Body of pancreas (tissue), 4 donors: Measurements from ENCODE around the gene KIAA1614. TPM values are rescaled to one million over a fixed set of nuclear protein-coding genes. Genes with fewer than 3 reads are reported as not detected.

Experiments used
- ATAC-seq: fragments of 150-250 bp; one replicate; pipeline ENCODE4 v1.9.1; 2016
- DNase-seq, 4 donors: peaks; one replicate each; pipeline ENCODE4 v3.0.0-alpha.2; 2019
- H3K27ac ChIP-seq, 4 donors: fragments of 200-600 bp; sonication (generic); 1 replicate in 3 of 4; 2 replicates in 1 of 4; pipeline versions ENCODE4 v1.5.1 to v1.6.1; 2016 to 2019; ENCODE audit warnings: mild to moderate bottlenecking in 1 of 4, mixed read lengths in 1 of 4, moderate library complexity in 1 of 4
- H3K27me3 ChIP-seq, 2 donors: fragments of 200-600 bp; sonication (generic); one replicate each; pipeline ENCODE4 v1.6.0; 2016; ENCODE audit warnings: mild to moderate bottlenecking in 1 of 2
- H3K36me3 ChIP-seq, 2 donors: fragments of 200-600 bp; sonication (generic); replicated peaks in 1 of 2; 2 replicates each; pipeline ENCODE4 v1.5.1; 2016; ENCODE audit warnings: low read depth in 2 of 2; ENCODE audit not compliant: insufficient read depth in 1 of 2
- H3K4me1 ChIP-seq: fragments of 200-600 bp; sonication (generic); one replicate; pipeline ENCODE4 v1.6.0; 2016
- H3K4me3 ChIP-seq, 2 donors: fragments of 200-600 bp; sonication (generic); 1 replicate in 1 of 2; 2 replicates in 1 of 2; pipeline ENCODE4 v1.5.1; 2016 to 2019
- H3K9me3 ChIP-seq, 3 donors: fragments of 200-600 bp; sonication (generic); 1 replicate in 2 of 3; 2 replicates in 1 of 3; pipeline ENCODE4 v1.5.1; 2016
- POLR2A ChIP-seq, 3 donors: fragments of 450-650 bp; IDR thresholded peaks; one replicate each; pipeline ENCODE4 v1.6.1; 2016; ENCODE audit warnings: antibody characterized with exemption in 3 of 3, mild to moderate bottlenecking in 2 of 3
- WGBS, 2 donors: methylation state at CpG; one replicate each; pipeline ENCODE4 v1.1.5; 2017; 5-methylcytosine and 5-hydroxymethylcytosine counted together
- intact Hi-C: fragments of 100-400 bp; cut with DNase I; formaldehyde crosslinking; loops from one replicate; pipeline ENCODE4 v1.15.1; 2023
- total RNA-seq, 2 donors: library from RNA; depleted of rRNA; stranded (reverse); fragments of >200 nt; gene quantifications; one replicate each; pipeline ENCODE4 v1.1.0, GENCODE V29; 2016
- TF ChIP-seq, protein P1 (sequence below), 7 experiments: fragments of 450-650 bp in 4 of 7; fragments of 200-600 bp in 3 of 7; sonication (generic) in 3 of 7; IDR thresholded peaks; one replicate each; pipeline ENCODE4 v1.5.1; 2016 to 2019; ENCODE audit warnings: antibody characterized with exemption in 7 of 7

The KIAA1614 gene
- total RNA-seq, 2 donors from 2014 or later = 0.52 to 4.3 TPM

DNA sequence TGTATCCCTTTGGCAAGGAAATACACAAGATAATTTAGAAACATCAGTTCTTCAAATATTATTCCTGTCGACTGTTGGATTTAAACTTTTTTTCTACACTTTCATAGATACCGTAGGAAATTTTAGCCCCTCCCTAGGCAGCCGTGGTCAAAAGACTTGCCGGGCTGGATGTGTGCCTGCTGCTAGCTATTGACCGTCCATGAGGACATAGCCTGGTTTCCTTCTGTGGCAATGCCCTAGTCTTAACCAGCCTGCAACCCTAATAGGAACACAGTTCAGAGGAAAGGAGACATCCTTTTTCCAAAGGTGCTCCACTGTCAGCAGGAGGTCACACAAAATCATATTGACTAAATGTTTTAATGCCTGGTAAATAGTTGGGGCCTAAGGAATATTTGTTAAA, 20.4 kb upstream of the KIAA1614 start:
- Histone ChIP-seq H3K9me3 (no peaks in the 10 kb centered on the region), H3K27ac (no peak overlapping the region), H3K36me3 (no peaks in the 10 kb centered on the region), H3K4me3 (no peak overlapping the region), H3K4me1 (peaks cover under 1% of the 10 kb centered on the region), H3K27me3 (no peaks in the 10 kb centered on the region)
- intact Hi-C loops = loop anchor here (10.0 kb wide), 1 partner anchor 253 kb away; no protein-coding TSS in a partner anchor
- DNase-seq = no peak
- ATAC-seq = no peak
- 71 to 80% methylated on average over 5 of the region's 5 CpGs for WGBS, 2 donors
- TF ChIP-seq, protein P1, sequence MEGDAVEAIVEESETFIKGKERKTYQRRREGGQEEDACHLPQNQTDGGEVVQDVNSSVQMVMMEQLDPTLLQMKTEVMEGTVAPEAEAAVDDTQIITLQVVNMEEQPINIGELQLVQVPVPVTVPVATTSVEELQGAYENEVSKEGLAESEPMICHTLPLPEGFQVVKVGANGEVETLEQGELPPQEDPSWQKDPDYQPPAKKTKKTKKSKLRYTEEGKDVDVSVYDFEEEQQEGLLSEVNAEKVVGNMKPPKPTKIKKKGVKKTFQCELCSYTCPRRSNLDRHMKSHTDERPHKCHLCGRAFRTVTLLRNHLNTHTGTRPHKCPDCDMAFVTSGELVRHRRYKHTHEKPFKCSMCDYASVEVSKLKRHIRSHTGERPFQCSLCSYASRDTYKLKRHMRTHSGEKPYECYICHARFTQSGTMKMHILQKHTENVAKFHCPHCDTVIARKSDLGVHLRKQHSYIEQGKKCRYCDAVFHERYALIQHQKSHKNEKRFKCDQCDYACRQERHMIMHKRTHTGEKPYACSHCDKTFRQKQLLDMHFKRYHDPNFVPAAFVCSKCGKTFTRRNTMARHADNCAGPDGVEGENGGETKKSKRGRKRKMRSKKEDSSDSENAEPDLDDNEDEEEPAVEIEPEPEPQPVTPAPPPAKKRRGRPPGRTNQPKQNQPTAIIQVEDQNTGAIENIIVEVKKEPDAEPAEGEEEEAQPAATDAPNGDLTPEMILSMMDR (IDR thresholded peaks at IDR 0.05) = no peak

DNA sequence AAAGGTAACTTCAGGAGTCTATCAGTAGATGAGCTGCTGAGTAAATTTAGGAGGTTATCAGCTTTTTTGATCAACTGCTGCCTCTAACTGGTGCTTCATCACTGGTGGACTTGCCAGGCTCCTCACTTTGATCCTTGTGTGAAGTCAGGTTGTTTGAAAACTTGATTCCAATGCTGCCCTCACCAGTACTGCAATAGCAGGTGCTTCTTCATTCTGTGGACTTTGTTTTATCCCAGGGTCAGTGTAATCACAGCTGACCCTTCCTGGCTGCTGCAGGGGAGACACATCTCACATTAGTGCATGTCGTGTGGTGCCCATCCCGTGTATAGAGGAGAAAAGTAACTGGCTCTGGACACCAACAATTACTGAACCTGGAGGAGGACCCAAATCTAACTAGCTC, 20.0 kb upstream of the KIAA1614 start:
- TF ChIP-seq, protein P1 (IDR thresholded peaks at IDR 0.05) = no peak
- TF ChIP-seq POLR2A (IDR thresholded peaks at IDR 0.05) = no peak
- Histone ChIP-seq H3K4me1 (peaks cover 4% of the 10 kb centered on the region), H3K27me3 (no peaks in the 10 kb centered on the region), H3K4me3 (no peak overlapping the region), H3K27ac (no peak overlapping the region), H3K9me3 (no peaks in the 10 kb centered on the region), H3K36me3 (no peaks in the 10 kb centered on the region)
- ATAC-seq (no peak), DNase-seq (no peak)
- intact Hi-C loops = loop anchor here (10.0 kb wide), 1 partner anchor 252 kb away; no protein-coding TSS in a partner anchor
- 92 to 94% methylated on average over 2 of the region's 2 CpGs for WGBS, 2 donors

DNA sequence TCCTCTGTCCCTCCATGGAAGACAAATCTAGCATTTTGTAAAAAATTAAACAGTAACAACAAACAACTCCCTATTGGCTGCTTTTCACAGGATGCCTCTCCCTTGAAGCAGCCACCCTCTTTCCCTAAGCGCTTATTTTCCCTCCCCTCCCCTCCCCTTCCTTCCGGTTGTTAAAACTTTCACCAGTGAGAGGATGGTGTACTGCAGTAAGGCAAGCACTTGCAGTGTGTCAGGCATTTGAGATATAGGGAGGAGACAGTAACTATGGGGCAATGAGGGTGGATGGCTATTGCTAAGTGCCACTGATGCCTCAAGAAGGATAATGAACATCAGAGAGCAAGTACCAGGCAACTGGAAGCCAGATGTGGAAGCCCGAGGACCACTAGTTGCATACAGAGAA, 19.1 kb upstream of the KIAA1614 start:
- DNase-seq = no peak
- TF ChIP-seq POLR2A (IDR thresholded peaks at IDR 0.05) = no peak
- TF ChIP-seq, protein P1 (IDR thresholded peaks at IDR 0.05) = no peak
- Histone ChIP-seq H3K27ac (no peak overlapping the region), H3K9me3 (no peaks in the 10 kb centered on the region), H3K4me1 (peaks cover 14% of the 10 kb centered on the region), H3K36me3 (no peaks in the 10 kb centered on the region), H3K27me3 (no peaks in the 10 kb centered on the region), H3K4me3 (no peak overlapping the region)
- no peak for ATAC-seq
- intact Hi-C loops = loop anchor here (10.0 kb wide), 1 partner anchor 251 kb away; no protein-coding TSS in a partner anchor
- 76 to 93% methylated on average over 3 of the region's 3 CpGs for WGBS, 2 donors

DNA sequence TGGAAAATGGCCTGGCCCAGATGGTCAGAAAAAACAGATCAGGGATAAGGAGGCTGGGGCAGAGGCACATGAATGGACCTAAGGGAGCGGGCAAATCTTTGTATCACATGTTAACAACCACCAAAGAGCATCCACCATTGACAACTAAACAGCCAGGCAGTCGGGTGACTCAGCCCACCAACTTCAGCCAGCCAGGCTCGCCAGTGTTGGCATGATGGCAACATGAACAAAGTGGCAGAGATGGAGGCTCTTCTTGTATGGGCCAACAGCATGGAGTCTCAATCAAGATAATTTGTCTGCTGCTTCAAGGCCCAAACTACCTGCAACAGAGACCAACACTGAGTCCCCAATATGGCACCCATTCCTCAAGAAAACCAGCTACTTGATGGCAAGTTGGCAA, 16.5 kb upstream of the KIAA1614 start:
- H3K4me3 ChIP-seq = no peak overlapping the region
- intact Hi-C loops = loop anchor here (10.0 kb wide), 1 partner anchor 249 kb away; no protein-coding TSS in a partner anchor
- no peak for ATAC-seq
- no peak overlapping the region for H3K27ac ChIP-seq
- no peaks in the 10 kb centered on the region for H3K27me3 ChIP-seq
- no peak for DNase-seq
- no peak for TF ChIP-seq POLR2A (IDR thresholded peaks at IDR 0.05)
- TF ChIP-seq, protein P1 (IDR thresholded peaks at IDR 0.05) = no peak
- peaks cover 17% of the 10 kb centered on the region for H3K4me1 ChIP-seq
- H3K36me3 ChIP-seq = no peaks in the 10 kb centered on the region
- H3K9me3 ChIP-seq = no peaks in the 10 kb centered on the region
- 89 to 96% methylated on average over 3 of the region's 3 CpGs for WGBS, 2 donors
